ENCODE measurements around the gene ZBTB32. TPM values are rescaled to one million over a fixed set of nuclear protein-coding genes. Genes with fewer than 3 reads are reported as not detected.

The ZBTB32 gene
- total and polyA plus RNA-seq, 2 of the 8 experiments (the other 6 are each of a cell fraction or from before 2014, with no cell fraction given) = 0.11 to 0.50 TPM

- Histone ChIP-seq H3K4ac (replicated peaks; ENCODE audit: insufficient read length, low read depth, low read length) (no peak overlapping the region), H3K4me3 (ENCODE audit: extremely low read depth in 1 of 4, insufficient read depth in 2 of 4, low read depth in 3 of 4, low read length in 4 of 4) (no peak overlapping the region), H3K79me1 (ENCODE audit: low read depth, low read length) (peaks cover 4% of the 10 kb centered on the region), H3K9me3 (ENCODE audit: insufficient read depth in 2 of 2, low read depth in 1 of 2, low read length in 1 of 2) (no peaks in the 10 kb centered on the region), H2BK120ac (replicated peaks; ENCODE audit: low read depth, low read length) (no peak overlapping the region), H2BK12ac (ENCODE audit: low read depth, low read length) (no peak overlapping the region), H3K36me3 (ENCODE audit: control insufficient read depth in 2 of 4, insufficient read depth in 4 of 4, low read length in 3 of 4) (peaks cover 2 to 16% (median 6%) of the 10 kb centered on the region in 4 experiments; a peak in 5 of 8 replicates), H3K9ac (replicated peaks in 1 of 4; ENCODE audit: extremely low read depth in 1 of 4, low read depth in 3 of 4, low read length in 3 of 4) (no peak overlapping the region), H3K79me2 (ENCODE audit: control insufficient read depth in 1 of 2, insufficient read depth in 2 of 2, low read length in 2 of 2) (peaks cover 0 to 6% of the 10 kb centered on the region in 2 experiments; a peak in 2 of 4 replicates), H2BK20ac (ENCODE audit: low read length) (no peak overlapping the region), H3K23me2 (ENCODE audit: low read depth, low read length) (peaks cover 8% of the 10 kb centered on the region; the same call in 1 of the 2 replicates), H2BK5ac (ENCODE audit: low read depth, low read length) (no peak overlapping the region), H3K56ac (replicated peaks; ENCODE audit: insufficient read length, low read depth, low read length) (no peak overlapping the region), H2AFZ (ENCODE audit: low read length) (no peak overlapping the region), H2BK15ac (ENCODE audit: low read length) (no peak overlapping the region), H3K14ac (ENCODE audit: insufficient read length) (no peak overlapping the region), H4K5ac (ENCODE audit: insufficient read length, low read depth, low read length) (no peak overlapping the region), H3K4me2 (ENCODE audit: insufficient read depth in 1 of 2, low read depth in 2 of 2, low read length in 2 of 2) (no peak overlapping the region), H3K27me3 (replicated peaks in 1 of 4; ENCODE audit: control insufficient read depth in 3 of 4, extremely low read depth in 1 of 4, insufficient read depth in 3 of 4, low read length in 3 of 4) (peaks cover 0 to 9% (median 6%) of the 10 kb centered on the region in 4 experiments; a peak in 5 of 7 replicates), H4K20me1 (replicated peaks in 1 of 2; ENCODE audit: control insufficient read depth in 1 of 2, insufficient read depth in 2 of 2, low read length in 2 of 2) (peaks cover 2 to 8% of the 10 kb centered on the region in 2 experiments), H3K4me1 (replicated peaks in 1 of 4; ENCODE audit: control insufficient read depth in 3 of 4, insufficient read depth in 4 of 4, low read length in 3 of 4) (peaks cover 0 to 12% (median 8%) of the 10 kb centered on the region in 4 experiments; a peak in 5 of 7 replicates), H4K91ac (replicated peaks; ENCODE audit: insufficient read length, low read length) (no peak overlapping the region), H3K18ac (ENCODE audit: extremely low read depth, low read length) (no peak overlapping the region), H4K8ac (ENCODE audit: extremely low read depth, insufficient read depth, low read length) (no peak overlapping the region), H3K23ac (ENCODE audit: insufficient read length) (no peak overlapping the region), H3K27ac (ENCODE audit: low read depth, low read length) (no peak overlapping the region), H2AK5ac (ENCODE audit: low read depth, low read length) (no peak overlapping the region)
- no peak for FAIRE-seq
- ChIA-PET CTCF (ENCODE audit: partially characterized antibody) (interaction anchor here (1.5 to 1.9 kb wide), 2 partner anchors 24 to 58 kb away, joined by 3 to 5 read pairs; no protein-coding TSS in a partner anchor), POLR2A (ENCODE audit: partially characterized antibody) (interaction anchor here (1.4 to 1.5 kb wide), 2 partner anchors 12 to 13 kb away, joined by 3 to 6 read pairs; partner anchors contain the start of gene LIN37)
- no peak for TF ChIP-seq RAD21 (IDR thresholded peaks at IDR 0.05 in 1 of 2, conservative IDR thresholded peaks at IDR 0.05 in 1 of 2; ENCODE audit: low read depth in 2 of 2, low read length in 2 of 2)
- TF ChIP-seq CBX8 (IDR thresholded peaks at IDR 0.05; ENCODE audit: borderline replicate concordance, low read depth, low read length) = no peak
- TF ChIP-seq CBX5 (IDR thresholded peaks at IDR 0.05; ENCODE audit: low read depth, low read length) = no peak
- TF ChIP-seq HDAC2 (IDR thresholded peaks at IDR 0.05; ENCODE audit: borderline replicate concordance in 1 of 2, low read depth in 2 of 2, low read length in 2 of 2) = no peak
- TF ChIP-seq SIX5 (IDR thresholded peaks at IDR 0.05; ENCODE audit: low read depth, low read length) = no peak
- 88% methylated on average over 4 of the region's 4 CpGs; no CpG with 5 or more reads in 1 of the 2 experiments for WGBS, 2 experiments (ENCODE audit: extremely low coverage in 1 of 2, insufficient coverage in 1 of 2, insufficient read length in 1 of 2, insufficient replicate concordance in 2 of 2, low coverage in 1 of 2, low lambda C conversion rate in 2 of 2, missing lambda C conversion rate in 1 of 2)
- DNase-seq (ENCODE audit: low read depth in 1 of 2, low spot score in 2 of 2) = no peak
These were observed 56.5 kb downstream of the ZBTB32 start for GRCh38 chr19:35760711-35761349.
